GM12892 (cell line): Measurements from ENCODE around the gene BEAN1.

Experiments used
- DNase-seq: peaks from one replicate; pipeline ENCODE4 v3.0.0; 2011; ENCODE audit not compliant: insufficient read length
- FAIRE-seq: peaks from 2 replicates; lab custom pipeline; 2011; peaks lifted over from hg19 to GRCh38; lab: Jason Lieb, UNC
- POLR2A ChIP-seq: IDR thresholded peaks from 2 replicates; pipeline ENCODE4 v1.6.1; 2011; ENCODE audit warnings: low read depth, low read length, control low read depth
- POLR2AphosphoS5 ChIP-seq: IDR thresholded peaks from 2 replicates; pipeline ENCODE4 v1.6.1; 2011; ENCODE audit warnings: low read depth, low read length, control low read depth
- TAF1 ChIP-seq: IDR thresholded peaks from 2 replicates; pipeline ENCODE4 v1.6.1; 2011; ENCODE audit warnings: low read depth, mild to moderate bottlenecking, control low read depth, low read length, borderline replicate concordance

BEAN1 gene

GRCh38 chr16:66386629-66387622 is 40.2 kb upstream of the BEAN1 start:
- no peak for FAIRE-seq
- TF ChIP-seq POLR2A = no peak
- TF ChIP-seq TAF1 = no peak
- TF ChIP-seq POLR2AphosphoS5 = no peak

GRCh38 chr16:66387817-66388332 is 39.2 kb upstream of the BEAN1 start:
- DNase-seq (no peak), FAIRE-seq (no peak)
- TF ChIP-seq POLR2AphosphoS5 = no peak
- TF ChIP-seq TAF1 = no peak
- TF ChIP-seq POLR2A = no peak

More at GRCh38 chr16:66386629-66387622, 40.2 kb upstream of the BEAN1 start:
- DNase-seq = no peak

GRCh38 chr16:66388350-66389139 is 38.5 kb upstream of the BEAN1 start:
- TF ChIP-seq POLR2AphosphoS5 (no peak), POLR2A (no peak), TAF1 (no peak)
- FAIRE-seq = no peak
- no peak for DNase-seq

GRCh38 chr16:66389256-66390176 is 37.6 kb upstream of the BEAN1 start:
- no peak for FAIRE-seq
- DNase-seq = no peak
- TF ChIP-seq POLR2AphosphoS5 = no peak
- no peak for TF ChIP-seq TAF1
- TF ChIP-seq POLR2A = no peak

GRCh38 chr16:66390346-66391108 is 36.6 kb upstream of the BEAN1 start:
- TF ChIP-seq TAF1 = no peak
- no peak for TF ChIP-seq POLR2AphosphoS5
- TF ChIP-seq POLR2A = no peak
- DNase-seq = no peak
- FAIRE-seq = no peak

GRCh38 chr16:66391726-66392670 is 35.1 kb upstream of the BEAN1 start:
- DNase-seq (no peak), FAIRE-seq (no peak)
- TF ChIP-seq POLR2AphosphoS5 (no peak), POLR2A (no peak), TAF1 (no peak)

- TF ChIP-seq POLR2A (no peak), TAF1 (no peak), POLR2AphosphoS5 (no peak)
- no peak for DNase-seq
- FAIRE-seq = no peak
Observed at GRCh38 chr16:66395806-66396555, 31.1 kb upstream of the BEAN1 start.

GRCh38 chr16:66397736-66398433 is 29.2 kb upstream of the BEAN1 start:
- DNase-seq (no peak), FAIRE-seq (no peak)
- no peak for TF ChIP-seq TAF1
- TF ChIP-seq POLR2A = no peak
- no peak for TF ChIP-seq POLR2AphosphoS5
